Lung microvascular endothelial cell (primary cell): Measurements from ENCODE around the gene TBP. TPM values are rescaled to one million over a fixed set of nuclear protein-coding genes. Genes with fewer than 3 reads are reported as not detected.

Experiments used
- DNase-seq, 2 donors: peaks; one replicate each; pipeline versions ENCODE4 v3.0.0 to v3.0.0-alpha.2; 2010; ENCODE audit warnings: low read depth in 2 of 2
- total RNA-seq: library from RNA; depleted of rRNA; stranded (reverse); fragments of >200 nt; gene quantifications from 2 replicates; pipeline ENCODE4 v1.2.1, GENCODE V29; 2014

TBP gene
- total RNA-seq, 1 donor from 2014 or later, result 7.9 TPM

GRCh38 chr6:170535004-170535403 is 19.2 kb upstream of the TBP start:
- DNase-seq, result no peak

GRCh38 chr6:170536671-170537070 is 17.5 kb upstream of the TBP start:
- DNase-seq, result no peak

GRCh38 chr6:170537329-170537728 is 16.8 kb upstream of the TBP start:
- no peak for DNase-seq

DNA sequence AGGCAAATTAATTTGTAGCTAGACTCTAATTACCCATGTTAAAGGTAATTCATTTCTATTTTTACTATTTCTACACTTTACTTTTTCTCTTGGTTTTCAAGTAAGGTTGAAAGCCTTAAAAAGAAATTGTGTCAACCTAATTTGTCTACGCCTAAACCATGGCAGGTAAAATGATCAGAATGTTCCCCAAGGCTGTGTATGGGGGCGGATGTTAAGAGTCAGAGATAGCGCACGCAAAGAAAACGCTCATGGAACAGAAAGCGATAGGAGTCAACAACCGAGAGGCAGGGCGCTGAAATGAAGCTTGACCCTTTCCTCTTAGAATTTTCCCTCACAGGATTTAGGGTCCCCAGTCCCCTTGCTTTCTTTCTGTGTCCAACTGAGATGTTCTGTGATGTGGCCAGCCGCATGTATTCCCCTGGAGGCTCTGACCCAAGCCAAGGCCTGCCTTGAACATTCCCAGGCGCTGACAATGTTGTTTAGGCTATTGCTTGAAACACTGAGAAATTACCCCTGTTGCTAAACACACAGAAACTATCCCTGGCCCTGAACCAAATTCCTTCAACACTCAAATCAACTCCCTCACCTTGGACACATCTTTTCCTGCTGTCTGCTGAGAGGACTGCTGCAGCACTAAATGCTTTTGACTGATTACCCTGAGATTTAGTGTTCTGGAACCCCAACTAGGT is 12.0 kb upstream of the TBP start:
- no peak for DNase-seq

- peak in 1 of 2 donors; percentile 35 for DNase-seq
Measured at GRCh38 chr6:170545405-170545804, 8.8 kb upstream of the TBP start.

DNA sequence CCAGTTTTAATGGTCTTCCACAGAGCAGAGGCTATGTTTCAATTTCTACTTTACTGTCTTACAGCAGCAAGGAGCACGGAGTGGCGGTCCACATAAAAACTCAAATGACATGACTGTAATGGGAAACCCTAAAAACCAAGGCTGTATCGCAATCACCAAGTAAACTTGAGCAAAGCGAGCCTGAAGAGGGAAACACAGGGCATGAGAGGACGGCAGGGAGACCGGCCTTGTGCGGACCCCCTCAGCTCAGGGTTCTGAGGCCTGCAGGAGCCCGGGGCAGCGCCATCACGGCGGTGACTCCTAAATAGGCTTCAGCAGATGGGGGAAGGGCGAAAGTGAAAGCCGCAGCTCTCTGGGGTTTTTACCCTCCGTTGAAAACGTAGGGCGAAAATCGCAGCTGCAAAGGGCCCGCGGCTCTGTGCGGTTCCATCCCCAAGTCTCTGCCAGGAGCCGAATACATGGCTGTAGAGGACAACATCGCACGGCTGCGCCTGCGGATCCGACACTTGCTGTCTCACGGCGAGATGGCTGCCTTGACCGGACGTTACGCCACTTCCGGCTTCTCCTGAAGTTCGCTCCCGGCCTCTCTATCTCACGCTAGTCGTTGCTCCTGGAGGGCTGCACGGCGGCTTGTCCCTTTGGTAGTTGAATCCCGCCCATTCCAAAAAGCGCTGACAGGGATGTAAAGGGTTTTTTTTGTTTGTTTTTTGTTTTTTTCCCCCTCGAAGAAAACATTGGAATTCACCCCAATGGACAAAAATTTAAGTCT is 1.2 kb upstream of the TBP start, which contains the start of gene PSMB1:
Gene PSMB1, minus strand, starts transcription at position 543 of the 769 bp plus-strand sequence. Its CDS starts 65 bp downstream, at position 478.
- DNase-seq, result peak; percentile 97

- peak; percentile 62 to 75 for DNase-seq
Measured at GRCh38 chr6:170553534-170554012, 596 bp upstream of the TBP start.

DNA sequence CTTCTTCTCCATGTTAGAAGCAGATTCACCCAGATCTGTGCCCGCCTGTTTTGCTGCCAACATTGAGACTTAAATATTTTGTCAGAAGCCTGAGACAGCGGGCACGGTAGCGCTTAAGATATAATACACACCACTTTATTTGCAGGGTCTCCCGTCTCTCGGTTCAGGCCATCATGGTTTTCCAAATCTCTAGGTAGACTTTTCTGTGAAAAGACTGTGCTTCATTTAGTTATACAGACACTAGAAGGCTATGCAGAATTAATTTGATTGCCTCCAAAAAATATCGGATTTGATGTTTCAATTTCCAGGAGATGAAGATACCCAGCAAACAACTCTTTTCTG is 598 bp downstream of the TBP start:
- DNase-seq, result no peak

- no peak for DNase-seq
Measured at GRCh38 chr6:170555305-170555704, 1.1 kb downstream of the TBP start.

- DNase-seq, result no peak
Measured at GRCh38 chr6:170561555-170561954, 7.4 kb downstream of the TBP start.

- DNase-seq, result no peak
Measured at GRCh38 chr6:170564936-170565530, 10.9 kb downstream of the TBP start.

DNA sequence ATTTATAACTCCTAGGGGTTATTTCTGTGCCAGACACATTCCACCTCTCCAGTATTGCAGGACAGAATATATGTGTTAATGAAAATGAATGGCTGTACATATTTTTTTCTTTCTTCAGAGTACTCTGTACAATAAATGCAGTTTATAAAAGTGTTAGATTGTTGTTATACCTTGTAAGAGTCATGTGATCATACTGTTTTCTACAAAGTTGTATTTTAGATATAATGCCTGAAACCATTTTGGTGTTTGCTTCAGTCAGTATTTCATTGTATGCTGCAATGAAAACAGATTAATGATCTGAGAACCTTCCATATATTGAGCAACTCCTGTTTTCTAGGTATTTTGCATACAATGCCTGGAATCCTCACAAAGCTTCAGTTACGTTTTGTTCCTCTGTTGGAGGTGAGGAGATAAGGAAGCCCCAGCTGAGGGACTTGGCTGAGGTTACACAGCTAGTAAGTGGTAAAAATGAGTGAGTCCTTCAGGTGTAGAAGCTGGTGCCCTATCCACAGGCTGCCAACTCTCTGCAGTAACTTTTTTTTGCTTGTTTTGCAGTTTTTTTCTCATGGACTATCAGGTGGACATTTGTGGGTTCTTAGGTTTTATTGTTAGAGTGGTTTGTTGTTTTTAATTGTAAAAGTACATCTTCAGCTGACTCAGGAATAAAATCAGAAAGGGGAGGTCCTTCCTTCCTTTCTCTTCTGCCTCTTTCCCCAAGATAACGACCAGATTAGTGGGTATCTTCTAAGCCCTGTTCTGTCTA is 18.7 kb downstream of the TBP start:
- DNase-seq, result no peak

DNA sequence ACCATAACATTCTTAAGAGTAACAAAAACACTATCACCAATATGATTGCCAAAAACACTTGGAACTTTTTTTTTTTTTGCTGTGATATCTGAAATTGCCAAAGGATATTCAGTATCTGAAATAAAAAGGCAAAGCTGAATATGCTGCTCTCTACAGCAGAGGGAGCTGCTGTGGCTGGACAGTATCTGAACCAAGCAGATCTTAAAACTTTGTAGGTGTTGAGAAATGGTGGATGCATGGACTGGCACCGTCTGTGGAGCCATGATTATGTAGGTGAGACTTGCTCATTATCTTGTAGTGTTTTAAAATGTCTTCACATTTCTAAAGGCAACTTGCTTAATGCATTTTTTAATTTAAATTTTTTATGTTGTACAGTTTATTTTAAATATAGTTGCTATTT is 21.1 kb downstream of the TBP start:
- peak; percentile 17 to 28 for DNase-seq

GRCh38 chr6:170578909-170579308 is 24.7 kb downstream of the TBP start:
- DNase-seq, result no peak

DNA sequence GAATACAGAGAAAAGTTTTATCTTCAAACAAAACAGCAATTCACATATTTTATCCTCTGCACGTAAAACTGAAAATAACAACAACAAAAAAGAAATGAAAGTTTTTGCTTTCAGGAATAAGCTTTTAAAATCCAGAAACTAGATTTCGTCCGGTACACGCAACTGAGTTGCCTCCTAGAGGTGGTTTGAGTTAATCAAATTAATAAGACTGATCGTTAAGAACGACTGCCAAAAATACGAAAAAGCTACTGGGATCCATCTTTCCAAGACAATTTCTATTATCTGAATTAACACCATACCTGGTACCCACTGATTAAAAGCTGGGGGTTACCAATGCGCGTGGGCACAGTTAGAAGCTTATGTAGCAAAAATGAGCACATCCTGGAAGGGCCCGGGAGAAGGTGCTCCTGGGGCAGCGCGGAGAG is 29.6 kb downstream of the TBP start:
- DNase-seq, result peak in 1 of 2 donors; percentile 25

- DNase-seq, result peak; percentile 88 to 90
Measured at GRCh38 chr6:170584181-170584953, 30.2 kb downstream of the TBP start, which contains the start of gene PDCD2. TSS of gene PDCD2 (minus strand) at chr6:170584637. CDS start at chr6:170584581, 56 bp downstream.

DNA sequence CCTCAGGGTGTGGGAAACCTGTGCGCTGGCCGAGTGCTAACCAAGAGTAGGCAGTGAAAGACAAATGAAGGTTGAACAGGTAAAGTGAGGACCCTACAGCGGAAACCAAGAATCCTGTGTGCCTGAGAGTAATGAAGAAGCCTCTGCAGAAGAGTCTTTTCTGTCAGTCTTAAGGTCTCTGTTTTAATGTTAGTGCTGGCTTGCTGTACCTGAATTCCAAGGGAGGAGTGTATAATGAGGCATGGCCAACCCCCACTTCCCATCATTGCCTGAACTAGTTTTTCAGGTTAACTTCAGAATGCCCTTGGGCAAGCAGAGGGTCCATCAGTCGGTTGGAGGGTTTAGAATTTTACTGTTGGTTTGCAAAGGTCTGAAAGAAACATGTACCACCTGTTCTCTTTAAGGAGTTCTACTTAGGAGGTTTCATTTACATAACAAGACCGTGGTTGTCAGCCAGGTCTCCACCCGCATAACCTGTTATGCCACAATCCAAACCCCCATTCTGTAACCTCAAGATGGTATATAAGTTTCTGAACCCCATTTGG is 30.9 kb downstream of the TBP start:
- peak in 1 of 2 donors; percentile 2 for DNase-seq

GRCh38 chr6:170590725-170591124 is 36.6 kb downstream of the TBP start:
- no peak for DNase-seq

GRCh38 chr6:170596426-170596825 is 42.3 kb downstream of the TBP start:
- no peak for DNase-seq

DNA sequence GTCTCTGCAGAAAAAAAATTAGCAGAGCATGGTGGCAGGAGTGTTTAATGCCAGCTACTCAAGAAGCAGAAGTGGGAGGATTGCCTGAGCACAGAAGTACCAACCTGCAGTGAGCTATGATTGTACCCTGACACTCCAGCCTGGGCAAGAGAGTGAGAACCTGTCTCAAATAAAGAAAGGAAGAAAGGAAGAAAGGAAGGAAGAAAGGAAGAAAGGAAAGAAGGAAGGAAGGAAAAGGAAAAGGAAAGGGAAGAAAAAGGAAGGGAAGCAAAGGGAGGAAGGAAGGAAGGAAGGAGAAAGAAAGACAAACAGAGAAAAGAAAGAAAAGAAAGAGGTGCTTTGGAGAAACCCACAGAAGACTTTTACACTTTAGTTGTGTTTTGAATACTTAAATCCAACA is 43.1 kb downstream of the TBP start:
- no peak for DNase-seq
